Thoracic aorta (tissue), 2 donors: ENCODE results near the gene OR9Q1. TPM values are rescaled to one million over a fixed set of nuclear protein-coding genes. Genes with fewer than 3 reads are reported as not detected.

Source experiments
- ATAC-seq: fragments of 150-250 bp; one replicate; pipeline ENCODE4 v1.8.0; 2017; ENCODE audit warnings: low read depth; ENCODE audit not compliant: insufficient number of reproducible peaks, low FRiP score
- DNase-seq: peaks from one replicate; pipeline ENCODE4 v3.0.0-alpha.2; 2020; ENCODE audit warnings: low spot score
- H3K27ac ChIP-seq, 2 donors: fragments of 200-600 bp; sonication (generic); 1 replicate in 1 of 2; 2 replicates in 1 of 2; pipeline ENCODE4 v1.5.1; 2016; ENCODE audit warnings: mild to moderate bottlenecking in 2 of 2, moderate library complexity in 2 of 2
- H3K27me3 ChIP-seq: fragments of 200-600 bp; sonication (generic); replicated peaks from 2 replicates; pipeline ENCODE4 v1.6.0; 2016; ENCODE audit warnings: mild to moderate bottlenecking; ENCODE audit not compliant: insufficient read depth
- H3K36me3 ChIP-seq: fragments of 200-600 bp; sonication (generic); one replicate; pipeline ENCODE4 v1.5.1; 2016
- H3K4me1 ChIP-seq, 2 donors: fragments of 200-600 bp; sonication (generic); 1 replicate in 1 of 2; 2 replicates in 1 of 2; pipeline versions ENCODE4 v1.5.1 to v1.6.0; 2016; ENCODE audit warnings: low read depth in 2 of 2, mild to moderate bottlenecking in 1 of 2; ENCODE audit not compliant: control insufficient read depth in 1 of 2
- H3K4me3 ChIP-seq: fragments of 200-600 bp; sonication (generic); 2 replicates; pipeline ENCODE4 v1.5.1; 2016; ENCODE audit warnings: mild to moderate bottlenecking
- H3K9me3 ChIP-seq: fragments of 200-600 bp; sonication (generic); 2 replicates; pipeline ENCODE4 v1.5.1; 2016
- CTCF ChIP-seq: fragments of 200-600 bp; sonication (generic); IDR thresholded peaks from one replicate; pipeline ENCODE4 v1.5.1; 2019; ENCODE audit warnings: antibody characterized with exemption
- total RNA-seq, 2 donors: library from RNA; depleted of rRNA; stranded (reverse); fragments of >200 nt; gene quantifications; one replicate each; pipeline versions ENCODE4 v1.1.0 to v1.2.3, GENCODE V29; 2016

The OR9Q1 gene
- total RNA-seq, 2 donors from 2014 or later, result not detected

GRCh38 chr11:58059007-58059350 lies 35.3 kb downstream of the OR9Q1 start:
- DNase-seq (no peak), ATAC-seq (peak; percentile 68)
- H3K4me1 ChIP-seq, result peaks cover 15 to 21% of the 10 kb centered on the region in 2 donors
- no peaks in the 10 kb centered on the region for H3K9me3 ChIP-seq
- no peak for TF ChIP-seq CTCF
- peak overlapping the region; percentile 53 to 81 for H3K27ac ChIP-seq
- no peaks in the 10 kb centered on the region for H3K36me3 ChIP-seq
- H3K27me3 ChIP-seq, result no peaks in the 10 kb centered on the region
- H3K4me3 ChIP-seq, result no peak overlapping the region

GRCh38 chr11:58060535-58060934 lies 36.9 kb downstream of the OR9Q1 start:
- ATAC-seq (no peak), DNase-seq (no peak)
- peaks cover 15 to 21% of the 10 kb centered on the region in 2 donors for H3K4me1 ChIP-seq
- TF ChIP-seq CTCF, result no peak
- no peaks in the 10 kb centered on the region for H3K27me3 ChIP-seq
- no peaks in the 10 kb centered on the region for H3K9me3 ChIP-seq
- no peak overlapping the region for H3K27ac ChIP-seq
- no peaks in the 10 kb centered on the region for H3K36me3 ChIP-seq
- no peak overlapping the region for H3K4me3 ChIP-seq

DNA sequence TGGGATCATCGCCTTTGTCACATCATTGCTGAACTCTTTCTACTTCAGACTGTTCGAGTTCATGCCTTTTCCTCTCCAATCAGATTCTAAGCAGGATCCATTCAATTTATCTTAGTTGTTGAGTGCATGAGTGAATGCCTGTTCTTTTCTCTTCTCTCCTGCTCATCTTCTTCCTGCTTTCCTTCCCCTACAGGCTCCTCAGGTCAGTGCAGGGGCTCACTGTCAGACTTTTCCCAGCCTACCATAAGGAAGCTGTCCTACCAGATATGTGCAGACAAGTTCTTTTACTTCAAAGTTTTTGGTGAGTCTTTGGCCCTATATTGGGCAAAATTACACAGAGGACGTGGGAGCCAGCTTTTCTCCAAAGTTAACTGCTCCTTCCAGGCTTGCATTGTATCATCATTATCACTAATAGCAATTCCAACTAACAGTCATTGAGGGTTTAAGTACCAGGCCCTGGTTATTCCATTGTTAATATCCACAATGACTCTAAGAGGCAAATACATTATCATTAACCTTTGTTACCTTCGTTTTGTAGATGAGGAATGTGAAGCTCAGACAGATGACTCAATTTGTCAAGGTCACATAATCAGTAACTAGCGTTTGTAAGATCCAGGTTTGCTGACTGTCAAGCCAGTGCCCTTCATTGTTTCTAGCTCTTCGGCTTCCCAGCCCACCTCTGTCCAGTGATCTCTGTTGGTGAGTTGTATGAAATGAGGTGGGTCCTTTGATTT lies 37.4 kb downstream of the OR9Q1 start:
- no peak overlapping the region for H3K4me3 ChIP-seq
- no peaks in the 10 kb centered on the region for H3K27me3 ChIP-seq
- peaks cover 15 to 21% of the 10 kb centered on the region in 2 donors for H3K4me1 ChIP-seq
- H3K9me3 ChIP-seq, result no peaks in the 10 kb centered on the region
- ATAC-seq, result no peak
- TF ChIP-seq CTCF, result no peak
- no peaks in the 10 kb centered on the region for H3K36me3 ChIP-seq
- DNase-seq, result no peak
- H3K27ac ChIP-seq, result no peak overlapping the region

- Histone ChIP-seq H3K27me3 (no peaks in the 10 kb centered on the region), H3K36me3 (no peaks in the 10 kb centered on the region), H3K4me1 (peaks cover 15 to 21% of the 10 kb centered on the region in 2 donors), H3K27ac (no peak overlapping the region), H3K4me3 (no peak overlapping the region), H3K9me3 (no peaks in the 10 kb centered on the region)
- DNase-seq (no peak), ATAC-seq (no peak)
- TF ChIP-seq CTCF, result no peak
Measured at GRCh38 chr11:58061813-58062212, 38.1 kb downstream of the OR9Q1 start.

GRCh38 chr11:58067685-58068084 lies 44.0 kb downstream of the OR9Q1 start:
- H3K27me3 ChIP-seq, result no peaks in the 10 kb centered on the region
- no peak for ATAC-seq
- no peak for DNase-seq
- H3K4me1 ChIP-seq, result no peaks in the 10 kb centered on the region
- TF ChIP-seq CTCF, result no peak
- no peak overlapping the region for H3K27ac ChIP-seq
- no peaks in the 10 kb centered on the region for H3K9me3 ChIP-seq
- H3K36me3 ChIP-seq, result no peaks in the 10 kb centered on the region
- no peak overlapping the region for H3K4me3 ChIP-seq
